HepG2 (cell line): ENCODE measurements around the gene RABEP2. TPM values are rescaled to one million over a fixed set of nuclear protein-coding genes. Genes with fewer than 3 reads are reported as not detected.

Experiments
- ATAC-seq: fragments of 200-7000 bp; cut with Tn5 transposase; 3 replicates; pipeline ENCODE4 v1.9.1; 2020; ENCODE audit warnings: mild to moderate bottlenecking, moderate library complexity
- BruUV-seq: library from RNA; stranded (reverse); fragments of 400-500 nt; replicated peaks from 2 replicates; lab custom pipeline; 2021; lab: Mats Ljungman, UMichigan
- CTCF ChIA-PET: fragments of 300-600 bp; formaldehyde crosslinking; extraction: SDS; loops from one replicate; lab custom pipeline; 2021; ENCODE audit warnings: low total read pairs, inconsistent platforms, low intra/inter-chr PET ratio; lab: Yijun Ruan, JAX
- POLR2A ChIA-PET: fragments of 350-600 bp; sonication (Branson Sonifier 250); formaldehyde crosslinking; loops from one replicate; lab custom pipeline; 2020; ENCODE audit warnings: antibody characterized with exemption, inconsistent platforms; lab: Yijun Ruan, JAX
- DNase-seq: peaks from one replicate; pipeline ENCODE4 v3.0.0-alpha.2; 2015; ENCODE audit warnings: low spot score
- FAIRE-seq: peaks from 3 replicates; lab custom pipeline; 2011; peaks lifted over from hg19 to GRCh38; lab: Jason Lieb, UNC
- H2AFZ ChIP-seq: one replicate; pipeline ENCODE4 v1.6.1; 2011; ENCODE audit warnings: low read length, inconsistent platforms
- H3K27ac ChIP-seq: fragments of 300-600 bp; 3 replicates; pipeline ENCODE4 v1.8.0; 2011; ENCODE audit warnings: mixed run types, mild to moderate bottlenecking, mixed read lengths, low read length, inconsistent platforms; ENCODE audit not compliant: insufficient read depth; ENCODE audit errors: extremely low read length
- H3K27me3 ChIP-seq, 2 experiments: fragments of 200-600 bp in 1 of 2; 2 replicates in 1 of 2; 3 replicates in 1 of 2; pipeline versions ENCODE4 v1.6.0 to v1.8.0; 2011; ENCODE audit warnings: low read length in 2 of 2, mild to moderate bottlenecking in 2 of 2, moderate library complexity in 2 of 2, inconsistent platforms in 1 of 2; ENCODE audit not compliant: insufficient read depth in 2 of 2, control insufficient read depth in 1 of 2
- H3K36me3 ChIP-seq, 2 experiments: fragments of 200-600 bp in 1 of 2; replicated peaks in 1 of 2; 2 replicates in 1 of 2; 3 replicates in 1 of 2; pipeline versions ENCODE4 v1.5.1 to v1.8.0; 2011; ENCODE audit warnings: low read length in 2 of 2, inconsistent platforms in 1 of 2; ENCODE audit not compliant: insufficient read depth in 2 of 2, control insufficient read depth in 1 of 2
- H3K4me1 ChIP-seq: 2 replicates; pipeline ENCODE4 v1.5.1; 2012; ENCODE audit warnings: low read length, inconsistent platforms; ENCODE audit not compliant: insufficient read depth
- H3K4me2 ChIP-seq: 2 replicates; pipeline ENCODE4 v1.6.0; 2011; ENCODE audit warnings: low read depth, low read length, inconsistent platforms
- H3K4me3 ChIP-seq, 3 experiments: fragments of 200-600 bp in 1 of 3; sonication (generic), shearing (Covaris generic) in 1 of 3; replicated peaks in 1 of 3; 2 replicates each; pipeline ENCODE4 v1.5.1; 2011 to 2016; ENCODE audit warnings: low read length in 3 of 3, inconsistent platforms in 2 of 3, low read depth in 2 of 3, mild to moderate bottlenecking in 2 of 3, control low read depth in 1 of 3, mixed read lengths in 1 of 3; ENCODE audit not compliant: insufficient read depth in 1 of 3
- H3K79me2 ChIP-seq: one replicate; pipeline ENCODE4 v1.6.1; 2011; ENCODE audit warnings: low read length, inconsistent platforms; ENCODE audit not compliant: insufficient read depth
- H3K9ac ChIP-seq: 2 replicates; pipeline ENCODE4 v1.6.0; 2011; ENCODE audit warnings: mild to moderate bottlenecking, low read depth, low read length, inconsistent platforms; ENCODE audit not compliant: insufficient read depth
- H3K9me3 ChIP-seq: 2 replicates; pipeline ENCODE4 v1.5.1; 2012; ENCODE audit warnings: mild to moderate bottlenecking, low read length
- H4K20me1 ChIP-seq: 2 replicates; pipeline ENCODE4 v1.6.0; 2011; ENCODE audit warnings: inconsistent platforms, mild to moderate bottlenecking, low read length, moderate library complexity; ENCODE audit not compliant: insufficient read depth
- CBX2 ChIP-seq, 2 experiments: fragments of 200-600 bp in 1 of 2; sonication (generic); formaldehyde crosslinking in 1 of 2; IDR thresholded peaks; 2 replicates each; pipeline versions ENCODE4 v1.7.0 to v1.8.1; 2018 to 2022; ENCODE audit warnings: low read depth in 2 of 2, low read length in 1 of 2, mild to moderate bottlenecking in 1 of 2, missing genetic modification reagents in 1 of 2
- E2F5 ChIP-seq: sonication (generic); formaldehyde crosslinking; conservative IDR thresholded peaks from 2 replicates; pipeline ENCODE4 v1.4.0; 2020; ENCODE audit warnings: missing genetic modification reagents
- GZF1 ChIP-seq: sonication (generic); formaldehyde crosslinking; IDR thresholded peaks from 2 replicates; pipeline ENCODE4 v1.5.1; 2020; ENCODE audit warnings: mild to moderate bottlenecking, missing genetic modification reagents
- HES4 ChIP-seq: sonication (generic); formaldehyde crosslinking; IDR thresholded peaks from 2 replicates; pipeline ENCODE4 v1.9.0; 2021; ENCODE audit warnings: mild to moderate bottlenecking, missing genetic modification reagents, borderline replicate concordance
- LRRFIP1 ChIP-seq: sonication (generic); formaldehyde crosslinking; conservative IDR thresholded peaks from 2 replicates; pipeline ENCODE4 v1.4.0; 2020; ENCODE audit warnings: missing genetic modification reagents
- RBFOX2 ChIP-seq: fragments of 200-400 bp; formaldehyde crosslinking; IDR thresholded peaks from 2 replicates; pipeline ENCODE4 v1.6.1; 2017; ENCODE audit warnings: low read depth, mild to moderate bottlenecking, low read length
- RFX5 ChIP-seq: IDR thresholded peaks from 2 replicates; pipeline ENCODE4 v1.6.1; 2011; ENCODE audit warnings: low read depth, low read length, improper control_type of control experiment
- SP5 ChIP-seq: IDR thresholded peaks from 2 replicates; pipeline ENCODE4 v1.6.1; 2016; ENCODE audit warnings: low read depth, borderline replicate concordance
- ZFX ChIP-seq: sonication (generic); formaldehyde crosslinking; IDR thresholded peaks from 2 replicates; pipeline ENCODE4 v1.4.0; 2020; ENCODE audit warnings: mild to moderate bottlenecking, low read depth, missing genetic modification reagents, moderate library complexity
- WGBS: methylation state at CpG from one replicate; pipeline ENCODE4 v1.1.6; 2017; ENCODE audit warnings: low lambda C conversion rate; 5-methylcytosine and 5-hydroxymethylcytosine counted together
- in situ Hi-C: cut with HindIII; loops from 2 replicates; pipeline ENCODE4 v1.10.0; 2017; ENCODE audit warnings: low pct_unique_long_range_greater_than_20kb; ENCODE audit not compliant: extremely low pct_ligation_motif_present
- intact Hi-C: fragments of 100-400 bp; cut with micrococcal nuclease; formaldehyde crosslinking; loops from one replicate; pipeline ENCODE4 v1.10.0; 2022; ENCODE audit not compliant: unreplicated experiment
- polyA plus RNA-seq, 8 experiments: library from polyadenylated mRNA; depleted of rRNA in 3 of 8; stranded (reverse) in 7 of 8; unstranded in 1 of 8; fragments of >200 nt; fragmentation: Illumina TruSeq in 4 of 8; extraction: Trizol in 4 of 8; gene quantifications; 2 replicates each; pipeline versions ENCODE4 v1.2.1 to v1.2.3, GENCODE V29; 2011 to 2016; ENCODE audit warnings: low read depth in 4 of 8, missing spikeins in 1 of 8, mixed read lengths in 1 of 8; ENCODE audit not compliant: insufficient read depth in 1 of 8
- total RNA-seq, 5 experiments: library from RNA; depleted of rRNA; stranded (reverse); fragments of >200 nt; fragmentation: Illumina TruSeq; extraction: Trizol; gene quantifications; 2 replicates each; pipeline ENCODE4 v1.2.3, GENCODE V29; 2016; ENCODE audit warnings: low read depth in 1 of 5

RABEP2 gene
- total and polyA plus RNA-seq, 2 of the 13 experiments (the other 11 are each of a cell fraction or from before 2014, with no cell fraction given), result 10.8 to 18.4 TPM

- H3K4me1 ChIP-seq, result no peaks in the 10 kb centered on the region
- no peak overlapping the region for H3K9ac ChIP-seq
- TF ChIP-seq RBFOX2, result 0 out of 2 replicates have a peak, but pooled peaks have one; percentile 28
- 0 out of 2 replicates have a peak, but pooled peaks have one; percentile 29 for TF ChIP-seq HES4 (CRISPR knock-in tag)
- no peak for TF ChIP-seq E2F5 (CRISPR knock-in tag)
- H3K4me3 ChIP-seq, result no peak overlapping the region
- BruUV-seq, result no TSS peak
- in situ Hi-C loops, result no loop called here
- no peak overlapping the region for H3K27ac ChIP-seq
- POLR2A ChIA-PET, result interaction anchor here (1.0 to 1.2 kb wide), 3 partner anchors 9 to 11 kb away, joined by 3 read pairs; no protein-coding TSS in a partner anchor
- H4K20me1 ChIP-seq, result no peaks in the 10 kb centered on the region
- H3K79me2 ChIP-seq, result no peaks in the 10 kb centered on the region
- 94% methylated on average over 23 of the region's 29 CpGs for WGBS
- no peak overlapping the region for H3K4me2 ChIP-seq
- peaks cover 12 to 15% of the 10 kb centered on the region in 2 experiments; a peak in 3 of 5 replicates for H3K36me3 ChIP-seq
- no peak for DNase-seq
- H3K9me3 ChIP-seq, result no peaks in the 10 kb centered on the region
- no peaks in the 10 kb centered on the region for H3K27me3 ChIP-seq
- ATAC-seq, result no peak
- intact Hi-C loops, result no loop called here
- H2AFZ ChIP-seq, result no peak overlapping the region
- CTCF ChIA-PET, result no interaction called here
- FAIRE-seq, result no peak
Measured at GRCh38 chr16:28913946-28914724, 10.9 kb downstream of the RABEP2 start.

- WGBS, result 92% methylated on average over 12 of the region's 12 CpGs
- ChIA-PET CTCF (interaction anchor here (2.1 kb wide), 1 partner anchor 33 kb away, joined by 13 read pairs; no protein-coding TSS in a partner anchor), POLR2A (interaction anchor here (1.4 kb wide), 1 partner anchor 11 kb away, joined by 5 read pairs; no protein-coding TSS in a partner anchor)
- no peaks in the 10 kb centered on the region for H4K20me1 ChIP-seq
- no peak overlapping the region for H3K4me3 ChIP-seq
- H3K27me3 ChIP-seq, result no peaks in the 10 kb centered on the region
- no peak overlapping the region for H3K4me2 ChIP-seq
- in situ Hi-C loops (no loop called here), intact Hi-C loops (no loop called here)
- no peak overlapping the region for H3K27ac ChIP-seq
- no peak overlapping the region for H2AFZ ChIP-seq
- no peak overlapping the region for H3K9ac ChIP-seq
- BruUV-seq, result no TSS peak
- DNase-seq (no peak), ATAC-seq (no peak), FAIRE-seq (no peak)
- no peaks in the 10 kb centered on the region for H3K4me1 ChIP-seq
- H3K9me3 ChIP-seq, result no peaks in the 10 kb centered on the region
- H3K36me3 ChIP-seq, result peaks cover 10 to 16% of the 10 kb centered on the region in 2 experiments; a peak in 3 of 5 replicates
- H3K79me2 ChIP-seq, result no peaks in the 10 kb centered on the region
- TF ChIP-seq RFX5 (no peak), ZFX (no peak), LRRFIP1 (CRISPR knock-in tag) (no peak), CBX2 (IDR thresholded peaks at IDR 0.05; ENCODE audit: low read depth, low read length) (no peak), CBX2 (CRISPR knock-in tag; IDR thresholded peaks at IDR 0.05; ENCODE audit: low read depth) (no peak), SP5 (CRISPR knock-in tag) (no peak), GZF1 (no peak)
Measured at GRCh38 chr16:28912558-28912957, 12.5 kb downstream of the RABEP2 start.
